Nucleus accumbens (tissue), 56 donors: ENCODE results near the gene RGS1.

Experiments used
- DNase-seq, 56 donors: peaks; one replicate each; lab custom pipeline; 2025; lab: John Stamatoyannopoulos, UW

The RGS1 gene

GRCh38 chr1:192552760-192553191, 22.8 kb upstream of the RGS1 start:
- no peak for DNase-seq

- no peak for DNase-seq
Observed at GRCh38 chr1:192553741-192554140, 21.8 kb upstream of the RGS1 start.

- no peak for DNase-seq
Observed at GRCh38 chr1:192554904-192555303, 20.7 kb upstream of the RGS1 start.

- DNase-seq, result no peak
Observed at GRCh38 chr1:192555399-192555798, 20.2 kb upstream of the RGS1 start.

GRCh38 chr1:192557841-192558595, 17.6 kb upstream of the RGS1 start:
- DNase-seq, result no peak

GRCh38 chr1:192559115-192560006, 16.2 kb upstream of the RGS1 start:
- no peak for DNase-seq

GRCh38 chr1:192561301-192561700, 14.3 kb upstream of the RGS1 start:
- DNase-seq, result no peak

- no peak for DNase-seq
Observed at GRCh38 chr1:192563129-192563528, 12.4 kb upstream of the RGS1 start.

- DNase-seq, result no peak
Observed at GRCh38 chr1:192564099-192564498, 11.5 kb upstream of the RGS1 start.

- DNase-seq, result no peak
Observed at GRCh38 chr1:192565946-192566345, 9.6 kb upstream of the RGS1 start.

GRCh38 chr1:192566657-192567056, 8.9 kb upstream of the RGS1 start:
- no peak for DNase-seq

- no peak for DNase-seq
Observed at GRCh38 chr1:192568063-192568462, 7.5 kb upstream of the RGS1 start.

GRCh38 chr1:192571668-192572067, 3.9 kb upstream of the RGS1 start:
- no peak for DNase-seq

GRCh38 chr1:192573499-192573898, 2.1 kb upstream of the RGS1 start:
- DNase-seq, result no peak

GRCh38 chr1:192574073-192574472, 1.5 kb upstream of the RGS1 start:
- DNase-seq, result no peak

GRCh38 chr1:192576190-192577144, 894 bp downstream of the RGS1 start:
- DNase-seq, result no peak

- no peak for DNase-seq
Observed at GRCh38 chr1:192577145-192578140, 1.9 kb downstream of the RGS1 start.

- no peak for DNase-seq
Observed at GRCh38 chr1:192578144-192578909, 2.8 kb downstream of the RGS1 start.
